ENCODE results near the gene GBP4. TPM values are rescaled to one million over a fixed set of nuclear protein-coding genes. Genes with fewer than 3 reads are reported as not detected.

GBP4 gene
- total and polyA plus RNA-seq, 2 donors from 2014 or later = 9.0 to 11.0 TPM

DNA sequence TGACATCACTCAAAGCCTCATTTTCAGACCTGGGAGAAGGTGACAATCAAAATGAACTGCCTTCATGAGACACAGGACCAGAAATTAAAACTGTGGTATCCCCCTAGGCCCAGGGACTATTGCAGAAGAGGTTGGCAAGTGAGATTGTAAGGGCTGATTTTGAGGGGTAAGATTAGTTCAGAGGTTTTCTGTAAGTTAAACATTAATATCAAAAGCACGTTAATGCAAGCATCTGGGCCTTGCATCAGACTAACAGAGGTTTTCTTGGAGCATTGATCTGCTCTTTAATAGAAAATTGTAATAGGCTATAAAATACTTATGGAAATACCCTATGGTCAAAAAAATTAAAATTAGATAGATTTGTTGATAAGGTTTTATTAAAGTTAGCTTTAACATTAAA, 14.6 kb upstream of the GBP4 start:
- FAIRE-seq (no peak), DNase-seq (no peak)
- Histone ChIP-seq H3K4me3 (ENCODE audit: low read length in 3 of 3) (no peak overlapping the region), H3K9me3 (ENCODE audit: control insufficient read depth in 2 of 3, insufficient read depth in 1 of 3, low read length in 3 of 3) (no peaks in the 10 kb centered on the region), H3K4me1 (ENCODE audit: control insufficient read depth in 2 of 3, insufficient read depth in 2 of 3, low read depth in 1 of 3, low read length in 3 of 3) (no peaks in the 10 kb centered on the region), H3K9ac (ENCODE audit: low read length in 3 of 3) (no peak overlapping the region), H3K36me3 (ENCODE audit: control insufficient read depth in 2 of 3, insufficient read depth in 3 of 3, low read length in 3 of 3) (no peaks in the 10 kb centered on the region), H3K27ac (ENCODE audit: low read depth in 2 of 2, low read length in 2 of 2) (no peak overlapping the region), H3K27me3 (ENCODE audit: control insufficient read depth, insufficient read depth, low read length) (no peaks in the 10 kb centered on the region)
- intact Hi-C loops (cut with DNase I) = no loop called here
- TF ChIP-seq, protein P1, sequence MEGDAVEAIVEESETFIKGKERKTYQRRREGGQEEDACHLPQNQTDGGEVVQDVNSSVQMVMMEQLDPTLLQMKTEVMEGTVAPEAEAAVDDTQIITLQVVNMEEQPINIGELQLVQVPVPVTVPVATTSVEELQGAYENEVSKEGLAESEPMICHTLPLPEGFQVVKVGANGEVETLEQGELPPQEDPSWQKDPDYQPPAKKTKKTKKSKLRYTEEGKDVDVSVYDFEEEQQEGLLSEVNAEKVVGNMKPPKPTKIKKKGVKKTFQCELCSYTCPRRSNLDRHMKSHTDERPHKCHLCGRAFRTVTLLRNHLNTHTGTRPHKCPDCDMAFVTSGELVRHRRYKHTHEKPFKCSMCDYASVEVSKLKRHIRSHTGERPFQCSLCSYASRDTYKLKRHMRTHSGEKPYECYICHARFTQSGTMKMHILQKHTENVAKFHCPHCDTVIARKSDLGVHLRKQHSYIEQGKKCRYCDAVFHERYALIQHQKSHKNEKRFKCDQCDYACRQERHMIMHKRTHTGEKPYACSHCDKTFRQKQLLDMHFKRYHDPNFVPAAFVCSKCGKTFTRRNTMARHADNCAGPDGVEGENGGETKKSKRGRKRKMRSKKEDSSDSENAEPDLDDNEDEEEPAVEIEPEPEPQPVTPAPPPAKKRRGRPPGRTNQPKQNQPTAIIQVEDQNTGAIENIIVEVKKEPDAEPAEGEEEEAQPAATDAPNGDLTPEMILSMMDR (IDR thresholded peaks at IDR 0.05; ENCODE audit: borderline replicate concordance, extremely low read depth, insufficient read depth) = no peak

DNA sequence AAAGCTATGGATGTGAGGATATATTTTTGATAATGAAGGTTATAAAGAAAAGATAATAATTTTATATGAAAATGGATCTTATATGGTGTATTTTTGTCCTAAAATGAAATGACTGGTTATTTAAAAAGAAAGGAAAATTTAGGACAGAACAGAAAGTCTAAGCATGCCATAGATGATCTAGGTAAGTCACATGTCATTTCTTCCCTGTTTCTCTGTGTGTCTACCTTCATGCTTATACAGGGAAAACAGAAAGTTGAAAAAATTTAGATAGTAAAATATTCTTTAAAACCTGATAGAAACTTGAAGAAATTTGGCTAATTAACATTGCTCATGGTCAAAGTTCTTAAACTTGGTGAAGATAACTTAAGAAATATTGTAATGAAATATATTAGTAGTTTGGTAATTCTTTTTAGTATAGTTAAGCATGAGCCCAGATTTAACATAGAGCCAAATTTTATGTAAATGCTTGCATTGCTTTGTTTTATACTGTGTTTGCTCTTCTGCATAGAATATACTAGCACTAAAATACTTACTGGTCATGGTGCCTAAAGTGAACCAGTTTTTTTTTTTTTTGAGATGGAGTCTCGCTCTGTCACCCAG, 12.4 kb upstream of the GBP4 start:
- no peaks in the 10 kb centered on the region for H3K36me3 ChIP-seq (ENCODE audit: control insufficient read depth in 2 of 3, insufficient read depth in 3 of 3, low read length in 3 of 3)
- TF ChIP-seq, protein P1 (IDR thresholded peaks at IDR 0.05; ENCODE audit: borderline replicate concordance, extremely low read depth, insufficient read depth) = no peak

DNA sequence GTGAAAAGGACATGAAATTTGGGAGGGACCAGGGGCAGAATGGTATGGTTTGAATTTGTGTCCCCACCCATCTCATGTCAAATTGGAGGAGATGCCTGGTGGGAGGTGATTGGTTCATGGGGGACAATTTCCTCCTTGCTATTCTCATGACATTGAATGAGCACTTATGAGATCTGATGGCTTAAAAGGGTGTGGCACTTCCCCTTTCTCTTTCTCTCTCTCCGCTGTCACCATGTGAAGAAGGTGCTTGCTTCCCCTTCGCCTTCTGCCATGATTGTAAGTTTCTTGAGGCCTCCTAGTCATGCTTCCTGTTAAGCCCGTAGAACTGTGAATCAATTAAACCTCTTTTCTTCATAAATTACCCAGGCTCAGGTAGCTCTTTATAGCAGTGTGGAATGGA, 7.6 kb upstream of the GBP4 start:
- no peak for FAIRE-seq
- intact Hi-C loops (cut with DNase I) = loop anchor here (10.0 kb wide), 1 partner anchor 58 kb away; no protein-coding TSS in a partner anchor
- no peak for DNase-seq
- Histone ChIP-seq H3K4me3 (ENCODE audit: low read length in 3 of 3) (no peak overlapping the region), H3K36me3 (ENCODE audit: control insufficient read depth in 2 of 3, insufficient read depth in 3 of 3, low read length in 3 of 3) (no peaks in the 10 kb centered on the region), H3K9ac (ENCODE audit: low read length in 3 of 3) (no peak overlapping the region), H3K4me1 (ENCODE audit: control insufficient read depth in 2 of 3, insufficient read depth in 2 of 3, low read depth in 1 of 3, low read length in 3 of 3) (no peaks in the 10 kb centered on the region), H3K27me3 (ENCODE audit: control insufficient read depth, insufficient read depth, low read length) (no peaks in the 10 kb centered on the region), H3K9me3 (ENCODE audit: control insufficient read depth in 2 of 3, insufficient read depth in 1 of 3, low read length in 3 of 3) (peaks cover 0 to 8% (median 0%) of the 10 kb centered on the region in 3 donors), H3K27ac (ENCODE audit: low read depth in 2 of 2, low read length in 2 of 2) (no peak overlapping the region)
- TF ChIP-seq, protein P1 (IDR thresholded peaks at IDR 0.05; ENCODE audit: borderline replicate concordance, extremely low read depth, insufficient read depth) = no peak

More for the DNA sequence above, 12.4 kb upstream of the GBP4 start:
- Histone ChIP-seq H3K9me3 (ENCODE audit: control insufficient read depth in 2 of 3, insufficient read depth in 1 of 3, low read length in 3 of 3) (no peaks in the 10 kb centered on the region), H3K4me3 (ENCODE audit: low read length in 3 of 3) (no peak overlapping the region), H3K4me1 (ENCODE audit: control insufficient read depth in 2 of 3, insufficient read depth in 2 of 3, low read depth in 1 of 3, low read length in 3 of 3) (no peaks in the 10 kb centered on the region), H3K27me3 (ENCODE audit: control insufficient read depth, insufficient read depth, low read length) (no peaks in the 10 kb centered on the region), H3K27ac (ENCODE audit: low read depth in 2 of 2, low read length in 2 of 2) (no peak overlapping the region), H3K9ac (ENCODE audit: low read length in 3 of 3) (no peak overlapping the region)
- FAIRE-seq = no peak
- DNase-seq = no peak
- intact Hi-C loops (cut with DNase I) = no loop called here

DNA sequence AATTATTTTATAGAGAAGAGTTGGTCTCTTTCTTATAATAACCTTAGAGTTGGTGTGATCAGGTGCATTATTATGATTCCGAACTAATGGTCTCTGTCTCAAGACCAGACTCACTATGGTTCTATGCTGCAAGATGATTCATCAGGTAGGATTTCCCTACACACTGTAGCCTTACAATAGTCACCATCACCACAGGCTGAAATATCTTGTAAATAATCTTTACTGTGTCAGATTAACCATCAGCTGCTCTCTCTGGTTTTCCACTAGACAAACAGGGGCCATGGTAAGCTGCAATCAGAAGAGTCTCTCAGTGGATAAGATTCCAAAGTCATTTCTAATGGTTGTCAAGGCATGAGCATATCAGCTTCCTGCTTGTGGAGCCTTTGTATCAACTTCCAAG, 4.4 kb upstream of the GBP4 start:
- TF ChIP-seq, protein P1 (IDR thresholded peaks at IDR 0.05; ENCODE audit: borderline replicate concordance, extremely low read depth, insufficient read depth) = no peak
- H3K4me3 ChIP-seq (ENCODE audit: low read length in 3 of 3) = no peak overlapping the region
- H3K4me1 ChIP-seq (ENCODE audit: control insufficient read depth in 2 of 3, insufficient read depth in 2 of 3, low read depth in 1 of 3, low read length in 3 of 3) = no peaks in the 10 kb centered on the region
- peaks cover 0 to 8% (median 0%) of the 10 kb centered on the region in 3 donors for H3K9me3 ChIP-seq (ENCODE audit: control insufficient read depth in 2 of 3, insufficient read depth in 1 of 3, low read length in 3 of 3)
- intact Hi-C loops (cut with DNase I) = loop anchor here (10.0 kb wide), 1 partner anchor 62 kb away; no protein-coding TSS in a partner anchor
- no peaks in the 10 kb centered on the region for H3K27me3 ChIP-seq (ENCODE audit: control insufficient read depth, insufficient read depth, low read length)
- no peak overlapping the region for H3K27ac ChIP-seq (ENCODE audit: low read depth in 2 of 2, low read length in 2 of 2)
- no peaks in the 10 kb centered on the region for H3K36me3 ChIP-seq (ENCODE audit: control insufficient read depth in 2 of 3, insufficient read depth in 3 of 3, low read length in 3 of 3)
- FAIRE-seq (no peak), DNase-seq (no peak)
- H3K9ac ChIP-seq (ENCODE audit: low read length in 3 of 3) = no peak overlapping the region
